HEK293T (cell line): ENCODE results near the gene TECTA.
A peak's percentile ranks its signal among the peaks of the same experiment; 100 is the strongest.

ENCODE experiments used
- CTCF ChIA-PET: fragments of 350-600 bp; formaldehyde crosslinking; extraction: SDS; loops from one replicate; lab custom pipeline; 2021; ENCODE audit warnings: antibody characterized with exemption, inconsistent platforms; lab: Yijun Ruan, JAX
- POLR2A ChIA-PET: fragments of 350-600 bp; formaldehyde crosslinking; extraction: SDS; loops from one replicate; lab custom pipeline; 2020; ENCODE audit warnings: antibody characterized with exemption, inconsistent platforms; lab: Yijun Ruan, JAX
- DNase-seq: peaks from one replicate; pipeline ENCODE4 v3.0.0; 2012; ENCODE audit warnings: mixed read lengths; ENCODE audit errors: extremely low spot score
- ARNT ChIP-seq: fragments of 450-650 bp; IDR thresholded peaks from 2 replicates; pipeline ENCODE4 v1.6.1; 2017; ENCODE audit warnings: mild to moderate bottlenecking
- BHLHE40 ChIP-seq: fragments of 450-650 bp; IDR thresholded peaks from 2 replicates; pipeline ENCODE4 v1.6.1; 2016; ENCODE audit warnings: mild to moderate bottlenecking, moderate library complexity, borderline replicate concordance
- CTBP1 ChIP-seq: fragments of 450-650 bp; IDR thresholded peaks from 2 replicates; pipeline ENCODE4 v1.6.1; 2016; ENCODE audit warnings: borderline replicate concordance
- ELF4 ChIP-seq: fragments of 450-650 bp; IDR thresholded peaks from 2 replicates; pipeline ENCODE4 v1.6.1; 2017; ENCODE audit warnings: antibody characterized with exemption
- FOXA1 ChIP-seq: fragments of 450-650 bp; IDR thresholded peaks from 2 replicates; pipeline ENCODE4 v1.6.1; 2016; ENCODE audit warnings: mild to moderate bottlenecking
- FOXK2 ChIP-seq: fragments of 450-650 bp; IDR thresholded peaks from 2 replicates; pipeline ENCODE4 v1.6.1; 2016; ENCODE audit warnings: mild to moderate bottlenecking
- FOXM1 ChIP-seq: fragments of 450-650 bp; IDR thresholded peaks from 2 replicates; pipeline ENCODE4 v1.6.1; 2017; ENCODE audit warnings: mild to moderate bottlenecking, borderline replicate concordance
- HDGF ChIP-seq: fragments of 450-650 bp; IDR thresholded peaks from 2 replicates; pipeline ENCODE4 v1.6.1; 2017; ENCODE audit warnings: antibody characterized with exemption, borderline replicate concordance
- L3MBTL2 ChIP-seq: fragments of 450-650 bp; conservative IDR thresholded peaks from 2 replicates; pipeline ENCODE4 v1.6.1; 2016; ENCODE audit warnings: mild to moderate bottlenecking
- LEF1 ChIP-seq: fragments of 450-650 bp; IDR thresholded peaks from 2 replicates; pipeline ENCODE4 v1.6.1; 2017; ENCODE audit warnings: mild to moderate bottlenecking, borderline replicate concordance
- NFRKB ChIP-seq: fragments of 450-650 bp; IDR thresholded peaks from 2 replicates; pipeline ENCODE4 v1.6.1; 2016; ENCODE audit warnings: mild to moderate bottlenecking, moderate library complexity
- PKNOX1 ChIP-seq: fragments of 450-650 bp; IDR thresholded peaks from 2 replicates; pipeline ENCODE4 v1.6.1; 2016
- SP1 ChIP-seq: fragments of 450-650 bp; IDR thresholded peaks from 2 replicates; pipeline ENCODE4 v1.6.1; 2017
- SUZ12 ChIP-seq: fragments of 450-650 bp; IDR thresholded peaks from 2 replicates; pipeline ENCODE4 v1.6.1; 2016; ENCODE audit warnings: mild to moderate bottlenecking
- TARDBP ChIP-seq: fragments of 450-650 bp; IDR thresholded peaks from 2 replicates; pipeline ENCODE4 v1.6.1; 2016
- ZNF384 ChIP-seq: fragments of 450-650 bp; IDR thresholded peaks from 2 replicates; pipeline ENCODE4 v1.6.1; 2016

The TECTA gene

GRCh38 chr11:121099885-121100284, 1.2 kb upstream of the TECTA start:
- POLR2A ChIA-PET: no interaction called here
- TF ChIP-seq L3MBTL2 (no peak), FOXM1 (no peak), SP1 (no peak), ARNT (no peak), BHLHE40 (no peak), CTBP1 (no peak), FOXK2 (no peak), PKNOX1 (no peak), TARDBP (no peak), NFRKB (no peak), LEF1 (no peak)
- CTCF ChIA-PET: interaction anchor here (0.7 to 1.0 kb wide), 2 partner anchors 12 to 95 kb away, joined by 3 to 4 read pairs; no protein-coding TSS in a partner anchor
- DNase-seq: no peak

GRCh38 chr11:121104312-121104762, 3.3 kb downstream of the TECTA start:
- no peak for TF ChIP-seq HDGF
- peak; percentile 26 for DNase-seq
- ChIA-PET POLR2A (no interaction called here), CTCF (interaction anchor here (0.8 to 1.0 kb wide), 2 partner anchors 137 to 169 kb away, joined by 3 to 4 read pairs; no protein-coding TSS in a partner anchor)

GRCh38 chr11:121105063-121105480, 4.0 kb downstream of the TECTA start:
- ChIA-PET POLR2A (no interaction called here), CTCF (interaction anchor here (0.7 to 1.0 kb wide), 2 partner anchors 75 to 137 kb away, joined by 3 to 4 read pairs; no protein-coding TSS in a partner anchor)
- TF ChIP-seq BHLHE40 (no peak), FOXA1 (no peak), CTBP1 (no peak), TARDBP (no peak), SUZ12 (no peak), SP1 (no peak)
- DNase-seq: no peak

- ChIA-PET POLR2A (no interaction called here), CTCF (interaction anchor here (0.7 kb wide), 1 partner anchor 76 kb away, joined by 3 read pairs; no protein-coding TSS in a partner anchor)
- TF ChIP-seq PKNOX1 (no peak), L3MBTL2 (no peak), HDGF (no peak), BHLHE40 (no peak), ARNT (no peak), ELF4 (no peak), SUZ12 (no peak), LEF1 (no peak), FOXA1 (no peak), NFRKB (no peak)
- no peak for DNase-seq
Observed at GRCh38 chr11:121105481-121106195, 4.6 kb downstream of the TECTA start.

GRCh38 chr11:121106812-121107211, 5.8 kb downstream of the TECTA start:
- CTCF ChIA-PET: no interaction called here
- POLR2A ChIA-PET: no interaction called here
- TF ChIP-seq ELF4 (no peak), ZNF384 (no peak), ARNT (no peak), HDGF (no peak), FOXK2 (no peak), FOXM1 (no peak)
- no peak for DNase-seq

- CTCF ChIA-PET: interaction anchor here (0.6 kb wide), 1 partner anchor 968 kb away, joined by 3 read pairs; no protein-coding TSS in a partner anchor
- TF ChIP-seq FOXA1 (no peak), ARNT (no peak), ELF4 (no peak), L3MBTL2 (no peak), TARDBP (no peak), PKNOX1 (no peak), FOXK2 (no peak), CTBP1 (no peak), LEF1 (no peak), NFRKB (no peak), BHLHE40 (no peak), HDGF (no peak), SP1 (no peak), FOXM1 (no peak), ZNF384 (no peak), SUZ12 (no peak)
- DNase-seq: no peak
- POLR2A ChIA-PET: no interaction called here
Observed at GRCh38 chr11:121108413-121108812, 7.4 kb downstream of the TECTA start.

GRCh38 chr11:121109471-121109870, 8.4 kb downstream of the TECTA start:
- CTCF ChIA-PET: no interaction called here

More at GRCh38 chr11:121109471-121109870, 8.4 kb downstream of the TECTA start:
- TF ChIP-seq TARDBP: no peak
- TF ChIP-seq FOXK2: no peak
- no peak for TF ChIP-seq FOXA1
- TF ChIP-seq HDGF: no peak
- TF ChIP-seq NFRKB: no peak
- no peak for TF ChIP-seq L3MBTL2
- TF ChIP-seq SP1: no peak
- no peak for TF ChIP-seq BHLHE40
- TF ChIP-seq LEF1: no peak
- no peak for TF ChIP-seq CTBP1
- no peak for TF ChIP-seq ARNT
- TF ChIP-seq FOXM1: no peak
- no peak for TF ChIP-seq PKNOX1
- TF ChIP-seq ZNF384: no peak
- POLR2A ChIA-PET: no interaction called here
- DNase-seq: no peak
